MM.1S (cell line): Measurements from ENCODE around the gene ITGB3BP.

Source experiments
- DNase-seq: peaks from one replicate; pipeline ENCODE4 v3.0.0-alpha.2; 2015
- H2AFZ ChIP-seq: fragments of 300-600 bp; sonication (generic); 2 replicates; pipeline ENCODE4 v1.6.0; 2016; ENCODE audit warnings: antibody characterized with exemption, low read length
- H3F3A ChIP-seq: fragments of 300-600 bp; sonication (generic); 2 replicates; pipeline ENCODE4 v1.6.1; 2016; ENCODE audit warnings: mild to moderate bottlenecking, antibody characterized with exemption, low read length, moderate library complexity, mixed read lengths; ENCODE audit not compliant: insufficient read depth
- H3K27ac ChIP-seq: fragments of 300-600 bp; sonication (generic); 2 replicates; pipeline ENCODE4 v1.5.1; 2016; ENCODE audit warnings: mild to moderate bottlenecking, low read length
- H3K27me3 ChIP-seq: fragments of 300-600 bp; sonication (generic); replicated peaks from 2 replicates; pipeline ENCODE4 v1.6.0; 2016; ENCODE audit warnings: low read length; ENCODE audit not compliant: insufficient read depth
- H3K36me3 ChIP-seq: fragments of 300-600 bp; sonication (generic); replicated peaks from 2 replicates; pipeline ENCODE4 v1.6.1; 2016; ENCODE audit warnings: mild to moderate bottlenecking, low read length, mixed read lengths; ENCODE audit not compliant: insufficient read depth
- H3K4me1 ChIP-seq: fragments of 300-600 bp; sonication (generic); 2 replicates; pipeline ENCODE4 v1.6.1; 2016; ENCODE audit warnings: low read length, mixed read lengths
- H3K4me2 ChIP-seq: fragments of 300-600 bp; sonication (generic); 2 replicates; pipeline ENCODE4 v1.6.0; 2016; ENCODE audit warnings: low read depth, low read length
- H3K4me3 ChIP-seq: fragments of 300-600 bp; sonication (generic); 2 replicates; pipeline ENCODE4 v1.5.1; 2016; ENCODE audit warnings: low read length, mixed read lengths
- H3K79me2 ChIP-seq: fragments of 300-600 bp; sonication (generic); 2 replicates; pipeline ENCODE4 v1.6.1; 2016; ENCODE audit warnings: mixed run types, low read length, mixed read lengths
- H3K9ac ChIP-seq: fragments of 300-600 bp; sonication (generic); 2 replicates; pipeline ENCODE4 v1.6.1; 2016; ENCODE audit warnings: low read length, mixed read lengths
- H3K9me2 ChIP-seq: fragments of 300-600 bp; sonication (generic); replicated peaks from 2 replicates; pipeline ENCODE4 v1.6.1; 2016; ENCODE audit warnings: mild to moderate bottlenecking, low read length, mixed read lengths; ENCODE audit not compliant: insufficient read depth
- H3K9me3 ChIP-seq: fragments of 300-600 bp; sonication (generic); replicated peaks from 2 replicates; pipeline ENCODE4 v1.6.1; 2016; ENCODE audit warnings: mild to moderate bottlenecking, low read length, mixed read lengths; ENCODE audit not compliant: insufficient read depth
- H4K20me1 ChIP-seq: fragments of 300-600 bp; sonication (generic); 2 replicates; pipeline ENCODE4 v1.6.1; 2016; ENCODE audit warnings: mild to moderate bottlenecking, low read length, moderate library complexity, mixed read lengths; ENCODE audit not compliant: insufficient read depth
- EZH2 ChIP-seq: fragments of 300-600 bp; sonication (generic); optimal IDR thresholded peaks from 2 replicates; pipeline ENCODE3; 2017; ENCODE audit warnings: low read depth, mild to moderate bottlenecking, antibody characterized with exemption, low read length, mixed read lengths
- EZH2phosphoT487 ChIP-seq: fragments of 300-600 bp; sonication (generic); IDR thresholded peaks from 2 replicates; pipeline ENCODE4 v1.6.1; 2018; ENCODE audit warnings: antibody characterized with exemption, low read length
- TF ChIP-seq, protein P1 (sequence below): fragments of 300-600 bp; sonication (generic); IDR thresholded peaks from 2 replicates; pipeline ENCODE4 v1.5.1; 2016; ENCODE audit warnings: antibody characterized with exemption, low read length, mixed read lengths

The ITGB3BP gene

DNA sequence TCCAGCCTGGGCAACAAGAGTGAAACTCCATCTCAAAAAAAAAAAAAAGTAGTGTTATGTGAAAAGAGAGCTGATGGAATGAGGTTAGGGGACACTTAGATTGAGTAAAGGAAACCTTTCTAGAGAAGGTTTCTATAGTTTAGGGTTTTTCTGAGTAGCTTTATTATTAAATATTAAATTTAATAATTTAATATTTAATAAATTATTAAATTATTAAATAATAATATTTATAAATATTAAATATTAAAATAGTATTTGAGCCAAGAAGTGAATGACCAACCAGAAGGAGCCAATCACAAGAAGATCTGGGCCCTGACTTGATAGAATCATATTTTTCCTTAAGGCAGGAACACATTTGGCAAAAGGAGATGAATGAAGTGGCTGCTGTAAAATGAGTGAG, 104.9 kb downstream of the ITGB3BP start:
- no peaks in the 10 kb centered on the region for H4K20me1 ChIP-seq
- no peak for TF ChIP-seq EZH2
- TF ChIP-seq, protein P1, sequence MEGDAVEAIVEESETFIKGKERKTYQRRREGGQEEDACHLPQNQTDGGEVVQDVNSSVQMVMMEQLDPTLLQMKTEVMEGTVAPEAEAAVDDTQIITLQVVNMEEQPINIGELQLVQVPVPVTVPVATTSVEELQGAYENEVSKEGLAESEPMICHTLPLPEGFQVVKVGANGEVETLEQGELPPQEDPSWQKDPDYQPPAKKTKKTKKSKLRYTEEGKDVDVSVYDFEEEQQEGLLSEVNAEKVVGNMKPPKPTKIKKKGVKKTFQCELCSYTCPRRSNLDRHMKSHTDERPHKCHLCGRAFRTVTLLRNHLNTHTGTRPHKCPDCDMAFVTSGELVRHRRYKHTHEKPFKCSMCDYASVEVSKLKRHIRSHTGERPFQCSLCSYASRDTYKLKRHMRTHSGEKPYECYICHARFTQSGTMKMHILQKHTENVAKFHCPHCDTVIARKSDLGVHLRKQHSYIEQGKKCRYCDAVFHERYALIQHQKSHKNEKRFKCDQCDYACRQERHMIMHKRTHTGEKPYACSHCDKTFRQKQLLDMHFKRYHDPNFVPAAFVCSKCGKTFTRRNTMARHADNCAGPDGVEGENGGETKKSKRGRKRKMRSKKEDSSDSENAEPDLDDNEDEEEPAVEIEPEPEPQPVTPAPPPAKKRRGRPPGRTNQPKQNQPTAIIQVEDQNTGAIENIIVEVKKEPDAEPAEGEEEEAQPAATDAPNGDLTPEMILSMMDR = no peak
- TF ChIP-seq EZH2phosphoT487 = no peak
- H3F3A ChIP-seq = no peaks in the 10 kb centered on the region
- no peak for DNase-seq
- H3K36me3 ChIP-seq = no peaks in the 10 kb centered on the region
- no peaks in the 10 kb centered on the region for H3K9me2 ChIP-seq
- H3K27me3 ChIP-seq = no peaks in the 10 kb centered on the region
- H3K9ac ChIP-seq = no peak overlapping the region
- no peak overlapping the region for H3K4me3 ChIP-seq
- H3K4me1 ChIP-seq = no peaks in the 10 kb centered on the region
- H3K9me3 ChIP-seq = no peaks in the 10 kb centered on the region
- H3K4me2 ChIP-seq = no peak overlapping the region
- no peaks in the 10 kb centered on the region for H3K79me2 ChIP-seq
- H2AFZ ChIP-seq = no peak overlapping the region
- no peak overlapping the region for H3K27ac ChIP-seq

DNA sequence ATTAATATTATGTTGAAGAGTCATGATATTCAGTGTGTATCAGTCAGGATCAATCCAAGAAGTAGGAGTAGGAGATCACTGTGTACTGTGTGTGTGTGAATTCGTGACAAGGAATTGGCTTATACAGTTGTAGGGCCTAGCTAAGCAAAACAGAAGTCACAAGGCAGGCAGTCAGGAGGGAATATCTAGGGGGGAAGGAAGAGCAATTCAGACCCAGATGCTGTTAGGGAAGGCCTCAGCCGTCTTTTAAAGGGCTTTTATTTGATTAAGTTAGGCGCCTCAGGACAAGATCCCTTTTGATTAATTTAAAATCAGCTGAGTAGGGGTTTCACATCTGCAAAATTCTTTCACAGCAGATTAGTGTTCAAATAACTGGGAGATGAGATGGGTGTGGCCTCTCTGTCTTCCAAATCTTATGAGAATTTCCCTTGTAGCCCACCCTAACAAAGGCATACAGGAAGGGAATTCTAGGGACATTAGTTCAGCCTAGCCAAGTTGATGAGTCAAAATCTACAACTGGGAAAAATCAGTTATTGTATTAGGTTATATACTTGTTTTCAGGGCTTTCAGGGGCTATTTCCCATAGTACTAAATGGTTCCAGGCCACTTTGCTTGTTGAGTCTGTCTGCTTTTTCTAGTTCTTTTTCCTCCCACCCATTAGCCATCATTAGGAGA, 108.2 kb downstream of the ITGB3BP start:
- Histone ChIP-seq H3K9ac (no peak overlapping the region), H3K27me3 (no peaks in the 10 kb centered on the region), H3K9me3 (no peaks in the 10 kb centered on the region), H3K36me3 (no peaks in the 10 kb centered on the region), H4K20me1 (no peaks in the 10 kb centered on the region), H3K4me1 (no peaks in the 10 kb centered on the region), H3K79me2 (no peaks in the 10 kb centered on the region), H3F3A (no peaks in the 10 kb centered on the region), H3K27ac (no peak overlapping the region), H3K9me2 (no peaks in the 10 kb centered on the region), H3K4me2 (no peak overlapping the region), H2AFZ (no peak overlapping the region), H3K4me3 (no peak overlapping the region)
- no peak for DNase-seq
- TF ChIP-seq, protein P1 = no peak
- TF ChIP-seq EZH2 (no peak), EZH2phosphoT487 (no peak)

DNA sequence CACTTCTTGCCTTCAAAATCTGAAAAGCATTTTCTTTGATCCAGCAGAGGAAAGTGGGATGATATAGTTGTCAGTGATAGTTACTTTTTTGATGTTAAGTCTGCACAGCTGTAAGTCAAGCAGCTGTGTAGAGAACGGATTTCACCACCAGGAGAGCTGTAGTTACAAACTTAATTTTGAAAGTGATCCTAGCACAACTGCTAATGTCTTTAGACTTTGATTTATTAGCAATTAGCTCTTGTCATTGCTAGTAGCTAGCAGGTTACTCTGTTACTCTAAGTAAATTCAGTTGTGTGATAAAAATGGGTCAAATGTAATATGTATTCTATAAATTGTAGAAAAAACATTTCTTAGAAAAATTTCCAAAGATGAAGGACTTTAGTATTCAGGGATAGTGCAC, 109.6 kb downstream of the ITGB3BP start:
- no peaks in the 10 kb centered on the region for H3K36me3 ChIP-seq
- H3K9me2 ChIP-seq = no peaks in the 10 kb centered on the region
- H3K4me3 ChIP-seq = no peak overlapping the region
- no peak overlapping the region for H3K27ac ChIP-seq
- H3F3A ChIP-seq = no peaks in the 10 kb centered on the region
- no peaks in the 10 kb centered on the region for H3K79me2 ChIP-seq
- H4K20me1 ChIP-seq = no peaks in the 10 kb centered on the region
- no peak overlapping the region for H2AFZ ChIP-seq
- no peaks in the 10 kb centered on the region for H3K27me3 ChIP-seq
- no peaks in the 10 kb centered on the region for H3K9me3 ChIP-seq
- no peak for DNase-seq
- H3K4me1 ChIP-seq = no peaks in the 10 kb centered on the region
- no peak overlapping the region for H3K4me2 ChIP-seq
- H3K9ac ChIP-seq = no peak overlapping the region
- no peak for TF ChIP-seq EZH2
- no peak for TF ChIP-seq EZH2phosphoT487
- TF ChIP-seq, protein P1 = no peak
